Fibroblast of skin of right quadriceps (primary cell): ENCODE results near the gene OR10A3.

Experiments
- DNase-seq: peaks from one replicate; pipeline ENCODE4 v3.0.0-alpha.2; 2013

Gene OR10A3

GRCh38 chr11:7890417-7891172, 50.9 kb downstream of the OR10A3 start:
- DNase-seq = no peak

DNA sequence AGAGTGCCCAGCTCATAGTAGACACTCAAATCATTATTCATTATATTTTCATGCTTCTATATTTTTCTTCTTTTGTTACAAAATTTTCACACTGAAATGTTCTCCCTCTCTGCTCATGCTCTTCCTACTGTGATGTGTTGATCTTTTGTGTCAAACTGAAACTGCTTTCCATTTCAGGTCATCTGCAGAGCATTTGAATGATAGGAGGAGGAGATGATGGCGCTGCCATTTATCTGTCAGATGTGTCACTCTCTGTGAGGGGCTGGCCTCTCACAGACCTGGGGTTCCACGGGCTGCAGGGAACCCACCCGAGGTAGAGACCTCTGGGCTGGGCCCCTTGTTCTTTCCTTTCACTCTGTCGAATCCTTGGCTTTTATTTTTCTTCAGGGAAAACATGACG, 51.5 kb downstream of the OR10A3 start:
- DNase-seq = no peak
